GM12878 (cell line): ENCODE data around the gene MAPK8. TPM values are rescaled to one million over a fixed set of nuclear protein-coding genes. Genes with fewer than 3 reads are reported as not detected.

Experiments
- ATAC-seq: fragments of 200-7000 bp; cut with Tn5 transposase; 3 replicates; pipeline ENCODE4 v1.9.1; 2020; ENCODE audit warnings: mild to moderate bottlenecking, moderate library complexity
- BruUV-seq: library from RNA; stranded (reverse); fragments of 400-500 nt; replicated peaks from 2 replicates; lab custom pipeline; 2021; lab: Mats Ljungman, UMichigan
- CTCF ChIA-PET: fragments of 300-600 bp; sonication (Branson Sonifier 250); formaldehyde crosslinking; extraction: SDS; loops from one replicate; lab custom pipeline; 2021; ENCODE audit warnings: inconsistent platforms; lab: Yijun Ruan, JAX
- POLR2A ChIA-PET: fragments of 350-600 bp; formaldehyde crosslinking; extraction: SDS; loops from one replicate; lab custom pipeline; 2021; ENCODE audit warnings: inconsistent platforms; lab: Charles Lee
- RAD21 ChIA-PET: fragments of 300-600 bp; sonication (Branson Sonifier 250); formaldehyde crosslinking; loops from one replicate; lab custom pipeline; 2023; ENCODE audit warnings: antibody characterized with exemption; ENCODE audit not compliant: unreplicated experiment; lab: Charles Lee
- SMC1A ChIA-PET: fragments of 300-600 bp; sonication (Branson Sonifier 250); formaldehyde crosslinking; loops from one replicate; lab custom pipeline; 2023; ENCODE audit not compliant: unreplicated experiment, uncharacterized antibody; lab: Charles Lee
- DNase-seq: peaks from one replicate; pipeline ENCODE4 v3.0.0-alpha.2; 2011; ENCODE audit warnings: low read depth, low spot score
- FAIRE-seq: peaks from 3 replicates; lab custom pipeline; 2011; peaks lifted over from hg19 to GRCh38; lab: Jason Lieb, UNC
- H2AFZ ChIP-seq: 2 replicates; pipeline ENCODE4 v1.6.0; 2011; ENCODE audit warnings: low read depth, low read length, control low read depth; ENCODE audit not compliant: control insufficient read depth
- H3K27ac ChIP-seq: 2 replicates; pipeline ENCODE4 v1.5.1; 2011; ENCODE audit warnings: control low read depth; ENCODE audit not compliant: control insufficient read depth, insufficient read depth
- H3K27me3 ChIP-seq, 2 experiments: replicated peaks in 1 of 2; 2 replicates each; pipeline versions ENCODE4 v1.6.0 to v1.6.1; 2011; ENCODE audit warnings: low read length in 1 of 2; ENCODE audit not compliant: control insufficient read depth in 2 of 2, insufficient read depth in 2 of 2
- H3K36me3 ChIP-seq, 2 experiments: 2 replicates each; pipeline ENCODE4 v1.5.1; 2011; ENCODE audit warnings: low read length in 1 of 2; ENCODE audit not compliant: control insufficient read depth in 2 of 2, insufficient read depth in 2 of 2
- H3K4me1 ChIP-seq: 2 replicates; pipeline ENCODE4 v1.6.1; 2011; ENCODE audit warnings: mild to moderate bottlenecking, low read length, moderate library complexity, mixed read lengths; ENCODE audit not compliant: control insufficient read depth, insufficient read depth
- H3K4me2 ChIP-seq: 2 replicates; pipeline ENCODE4 v1.6.0; 2011; ENCODE audit warnings: control low read depth; ENCODE audit not compliant: control insufficient read depth, insufficient read depth
- H3K4me3 ChIP-seq: fragments of 200-600 bp; sonication (generic); 2 replicates; pipeline ENCODE4 v1.5.1; 2016
- H3K79me2 ChIP-seq: 2 replicates; pipeline ENCODE4 v1.6.0; 2011; ENCODE audit warnings: low read length; ENCODE audit not compliant: control insufficient read depth, insufficient read depth
- H3K9ac ChIP-seq: 2 replicates; pipeline ENCODE4 v1.8.0; 2011; ENCODE audit warnings: low read length, control low read depth, mixed read lengths; ENCODE audit not compliant: control insufficient read depth, insufficient read depth
- H3K9me3 ChIP-seq: replicated peaks from 3 replicates; pipeline ENCODE4 v1.5.1; 2011; ENCODE audit warnings: mild to moderate bottlenecking, low read length; ENCODE audit not compliant: control insufficient read depth, insufficient read depth
- H4K20me1 ChIP-seq: 2 replicates; pipeline ENCODE4 v1.6.0; 2011; ENCODE audit not compliant: control insufficient read depth, insufficient read depth
- HDAC6 ChIP-seq: fragments of 200-600 bp; sonication (generic); IDR thresholded peaks from one replicate; pipeline ENCODE4 v1.8.0; 2017; ENCODE audit warnings: antibody characterized with exemption; ENCODE audit not compliant: unreplicated experiment
- IRF3 ChIP-seq: fragments of 450-650 bp; IDR thresholded peaks from 2 replicates; pipeline ENCODE4 v1.6.1; 2014; ENCODE audit warnings: mild to moderate bottlenecking
- JUNB ChIP-seq: IDR thresholded peaks from 2 replicates; pipeline ENCODE4 v1.6.1; 2016; ENCODE audit warnings: antibody characterized with exemption, mild to moderate bottlenecking
- LARP7 ChIP-seq: fragments of 450-650 bp; IDR thresholded peaks from 2 replicates; pipeline ENCODE4 v1.6.1; 2017; ENCODE audit warnings: mild to moderate bottlenecking
- MYB ChIP-seq: fragments of 150-350 bp; IDR thresholded peaks from 2 replicates; pipeline ENCODE4 v1.6.1; 2014; ENCODE audit warnings: mild to moderate bottlenecking, low read depth, low read length, borderline replicate concordance
- NRF1 ChIP-seq: conservative IDR thresholded peaks from 2 replicates; pipeline ENCODE4 v1.6.1; 2011; ENCODE audit warnings: mild to moderate bottlenecking, low read depth, low read length, improper control_type of control experiment
- PBX3 ChIP-seq: IDR thresholded peaks from 2 replicates; pipeline ENCODE4 v1.6.1; 2011; ENCODE audit warnings: mild to moderate bottlenecking, low read depth, low read length, moderate library complexity; ENCODE audit not compliant: insufficient replicate concordance
- SIN3A ChIP-seq: IDR thresholded peaks from 2 replicates; pipeline ENCODE4 v1.6.1; 2012; ENCODE audit warnings: low read depth, low read length, improper control_type of control experiment
- YY1 ChIP-seq: IDR thresholded peaks from 2 replicates; pipeline ENCODE4 v1.6.1; 2011; ENCODE audit warnings: low read depth, mild to moderate bottlenecking, low read length
- ZBTB40 ChIP-seq: fragments of 450-650 bp; IDR thresholded peaks from 2 replicates; pipeline ENCODE4 v1.6.1; 2016; ENCODE audit warnings: mild to moderate bottlenecking, moderate library complexity, borderline replicate concordance
- WGBS: methylation state at CpG from one replicate; pipeline ENCODE4 v1.1.6; 2016; ENCODE audit warnings: low lambda C conversion rate; ENCODE audit not compliant: insufficient replicate concordance, insufficient coverage; ENCODE audit errors: missing lambda C conversion rate; 5-methylcytosine and 5-hydroxymethylcytosine counted together
- in situ Hi-C: fragments of 300-500 bp; cut with MboI; formaldehyde crosslinking; loops from 9 replicates; pipeline ENCODE4 v1.14.3; 2018; ENCODE audit warnings: mixed read lengths
- intact Hi-C: fragments of 100-400 bp; cut with micrococcal nuclease; formaldehyde crosslinking; loops from one replicate; pipeline ENCODE4 v1.14.2; 2022; ENCODE audit not compliant: unreplicated experiment
- polyA plus RNA-seq, 11 experiments: library from polyadenylated mRNA; depleted of rRNA in 4 of 11; unstranded in 6 of 11; stranded (reverse) in 5 of 11; fragments of >200 nt; fragmentation: Nextera tagmentation in 4 of 11; fragmentation: Illumina TruSeq in 1 of 11; extraction: Ambion mirVana in 4 of 11; extraction: Trizol in 1 of 11; gene quantifications; 1 replicate in 1 of 11; 2 replicates in 10 of 11; pipeline versions ENCODE4 v1.2.1 to v1.2.3, GENCODE V29; 2011 to 2016; ENCODE audit warnings: inconsistent platforms in 2 of 11, missing spikeins in 2 of 11, low read depth in 1 of 11
- total RNA-seq, 4 experiments: library from RNA; depleted of rRNA in 3 of 4; stranded (reverse); fragments of >200 nt in 3 of 4; fragmentation: Illumina TruSeq in 1 of 4; extraction: Trizol in 1 of 4; gene quantifications; 2 replicates each; pipeline versions ENCODE4 v1.2.1 to v1.2.3, GENCODE V29; 2013 to 2021
- TF ChIP-seq, protein P1 (sequence below): fragments of 450-650 bp; conservative IDR thresholded peaks from 2 replicates; pipeline ENCODE4 v1.6.1; 2017; ENCODE audit warnings: mild to moderate bottlenecking, moderate library complexity

Gene MAPK8
- total and polyA plus RNA-seq, 10 of the 15 experiments (the other 5 are each of a cell fraction or from before 2014, with no cell fraction given), result 3.9 to 102 (median 40.0) TPM

- POLR2A ChIA-PET, result no interaction called here
- BruUV-seq, result no TSS peak
- Histone ChIP-seq H3K9ac (no peak overlapping the region), H3K4me3 (no peak overlapping the region), H3K9me3 (no peaks in the 10 kb centered on the region), H4K20me1 (no peaks in the 10 kb centered on the region), H3K27ac (no peak overlapping the region), H3K4me2 (no peak overlapping the region), H2AFZ (no peak overlapping the region), H3K36me3 (no peaks in the 10 kb centered on the region), H3K4me1 (no peaks in the 10 kb centered on the region), H3K79me2 (no peaks in the 10 kb centered on the region), H3K27me3 (no peaks in the 10 kb centered on the region)
- RAD21 ChIA-PET, result interaction anchor here (0.9 kb wide), 1 partner anchor 40 kb away, joined by 3 read pairs; no protein-coding TSS in a partner anchor
- in situ Hi-C loops, result no loop called here
- ATAC-seq (no peak), DNase-seq (no peak), FAIRE-seq (no peak)
- SMC1A ChIA-PET, result no interaction called here
- WGBS, result 58% methylated on average over 12 of the region's 12 CpGs
- intact Hi-C loops, result no loop called here
- CTCF ChIA-PET, result no interaction called here
- TF ChIP-seq YY1 (no peak), ZBTB40 (no peak), JUNB (no peak), MYB (no peak), IRF3 (no peak), NRF1 (no peak), HDAC6 (no peak), LARP7 (no peak), PBX3 (no peak), SIN3A (no peak)
- TF ChIP-seq, protein P1, sequence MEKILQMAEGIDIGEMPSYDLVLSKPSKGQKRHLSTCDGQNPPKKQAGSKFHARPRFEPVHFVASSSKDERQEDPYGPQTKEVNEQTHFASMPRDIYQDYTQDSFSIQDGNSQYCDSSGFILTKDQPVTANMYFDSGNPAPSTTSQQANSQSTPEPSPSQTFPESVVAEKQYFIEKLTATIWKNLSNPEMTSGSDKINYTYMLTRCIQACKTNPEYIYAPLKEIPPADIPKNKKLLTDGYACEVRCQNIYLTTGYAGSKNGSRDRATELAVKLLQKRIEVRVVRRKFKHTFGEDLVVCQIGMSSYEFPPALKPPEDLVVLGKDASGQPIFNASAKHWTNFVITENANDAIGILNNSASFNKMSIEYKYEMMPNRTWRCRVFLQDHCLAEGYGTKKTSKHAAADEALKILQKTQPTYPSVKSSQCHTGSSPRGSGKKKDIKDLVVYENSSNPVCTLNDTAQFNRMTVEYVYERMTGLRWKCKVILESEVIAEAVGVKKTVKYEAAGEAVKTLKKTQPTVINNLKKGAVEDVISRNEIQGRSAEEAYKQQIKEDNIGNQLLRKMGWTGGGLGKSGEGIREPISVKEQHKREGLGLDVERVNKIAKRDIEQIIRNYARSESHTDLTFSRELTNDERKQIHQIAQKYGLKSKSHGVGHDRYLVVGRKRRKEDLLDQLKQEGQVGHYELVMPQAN, result no peak
Measured at GRCh38 chr10:48461623-48462481, 155.4 kb downstream of the MAPK8 start.
